Mucosa of rectum (tissue), 2 donors: ENCODE results near the gene EIPR1.

Experiments
- H3K27ac ChIP-seq, 2 donors: one replicate each; pipeline ENCODE4 v1.7.0; 2013; ENCODE audit warnings: inconsistent platforms in 2 of 2, low read depth in 2 of 2, low read length in 2 of 2
- H3K27me3 ChIP-seq, 2 donors: one replicate each; pipeline ENCODE4 v1.7.0; 2013; ENCODE audit warnings: low read length in 2 of 2; ENCODE audit not compliant: control insufficient read depth in 2 of 2, insufficient read depth in 2 of 2
- H3K36me3 ChIP-seq, 2 donors: one replicate each; pipeline ENCODE4 v1.7.0; 2013; ENCODE audit warnings: low read length in 2 of 2; ENCODE audit not compliant: control insufficient read depth in 2 of 2, insufficient read depth in 2 of 2
- H3K4me1 ChIP-seq, 2 donors: one replicate each; pipeline ENCODE4 v1.7.0; 2013; ENCODE audit warnings: low read length in 2 of 2, mild to moderate bottlenecking in 1 of 2; ENCODE audit not compliant: control insufficient read depth in 2 of 2, insufficient read depth in 2 of 2
- H3K4me3 ChIP-seq, 2 donors: one replicate each; pipeline ENCODE4 v1.7.0; 2013; ENCODE audit warnings: low read length in 2 of 2
- H3K9ac ChIP-seq, 2 donors: one replicate each; pipeline ENCODE4 v1.7.0; 2013; ENCODE audit warnings: low read length in 2 of 2, low read depth in 1 of 2, mild to moderate bottlenecking in 1 of 2
- H3K9me3 ChIP-seq, 2 donors: one replicate each; pipeline ENCODE4 v1.7.0; 2013; ENCODE audit warnings: low read length in 2 of 2; ENCODE audit not compliant: control insufficient read depth in 2 of 2
- donor health status: healthy.
- donor health status: Normal muscosa, but diverticular disease.

Gene EIPR1

GRCh38 chr2:3217646-3218045, 160.0 kb downstream of the EIPR1 start:
- H3K9ac ChIP-seq, result no peak overlapping the region
- no peaks in the 10 kb centered on the region for H3K4me1 ChIP-seq
- H3K4me3 ChIP-seq, result no peak overlapping the region
- no peak overlapping the region for H3K27ac ChIP-seq
- no peaks in the 10 kb centered on the region for H3K9me3 ChIP-seq
- H3K36me3 ChIP-seq, result no peaks in the 10 kb centered on the region
- H3K27me3 ChIP-seq, result no peaks in the 10 kb centered on the region

GRCh38 chr2:3216841-3217495, 160.7 kb downstream of the EIPR1 start:
- no peaks in the 10 kb centered on the region for H3K36me3 ChIP-seq
- H3K27ac ChIP-seq, result no peak overlapping the region
- H3K9me3 ChIP-seq, result no peaks in the 10 kb centered on the region
- no peaks in the 10 kb centered on the region for H3K4me1 ChIP-seq
- no peak overlapping the region for H3K4me3 ChIP-seq
- H3K9ac ChIP-seq, result no peak overlapping the region
- no peaks in the 10 kb centered on the region for H3K27me3 ChIP-seq

GRCh38 chr2:3214806-3215404, 162.7 kb downstream of the EIPR1 start:
- no peak overlapping the region for H3K9ac ChIP-seq
- no peaks in the 10 kb centered on the region for H3K4me1 ChIP-seq
- no peaks in the 10 kb centered on the region for H3K9me3 ChIP-seq
- H3K36me3 ChIP-seq, result no peaks in the 10 kb centered on the region
- no peaks in the 10 kb centered on the region for H3K27me3 ChIP-seq
- H3K27ac ChIP-seq, result no peak overlapping the region
- no peak overlapping the region for H3K4me3 ChIP-seq

- H3K9me3 ChIP-seq, result no peaks in the 10 kb centered on the region
- H3K4me1 ChIP-seq, result no peaks in the 10 kb centered on the region
- no peak overlapping the region for H3K4me3 ChIP-seq
- no peak overlapping the region for H3K9ac ChIP-seq
- H3K27me3 ChIP-seq, result no peaks in the 10 kb centered on the region
- no peak overlapping the region for H3K27ac ChIP-seq
- no peaks in the 10 kb centered on the region for H3K36me3 ChIP-seq
Measured at GRCh38 chr2:3214065-3214464, 163.6 kb downstream of the EIPR1 start.

GRCh38 chr2:3212984-3213383, 164.6 kb downstream of the EIPR1 start:
- Histone ChIP-seq H3K9me3 (no peaks in the 10 kb centered on the region), H3K27ac (no peak overlapping the region), H3K27me3 (no peaks in the 10 kb centered on the region), H3K4me1 (no peaks in the 10 kb centered on the region), H3K9ac (no peak overlapping the region), H3K36me3 (no peaks in the 10 kb centered on the region), H3K4me3 (no peak overlapping the region)

- Histone ChIP-seq H3K27ac (no peak overlapping the region), H3K4me3 (no peak overlapping the region), H3K9me3 (no peaks in the 10 kb centered on the region), H3K27me3 (no peaks in the 10 kb centered on the region), H3K36me3 (no peaks in the 10 kb centered on the region), H3K9ac (no peak overlapping the region), H3K4me1 (no peaks in the 10 kb centered on the region)
Measured at GRCh38 chr2:3212061-3212362, 165.6 kb downstream of the EIPR1 start.

- H3K27ac ChIP-seq, result no peak overlapping the region
- no peak overlapping the region for H3K4me3 ChIP-seq
- H3K9me3 ChIP-seq, result no peaks in the 10 kb centered on the region
- H3K4me1 ChIP-seq, result no peaks in the 10 kb centered on the region
- no peaks in the 10 kb centered on the region for H3K27me3 ChIP-seq
- no peak overlapping the region for H3K9ac ChIP-seq
- H3K36me3 ChIP-seq, result no peaks in the 10 kb centered on the region
Measured at GRCh38 chr2:3211256-3212060, 166.2 kb downstream of the EIPR1 start.

DNA sequence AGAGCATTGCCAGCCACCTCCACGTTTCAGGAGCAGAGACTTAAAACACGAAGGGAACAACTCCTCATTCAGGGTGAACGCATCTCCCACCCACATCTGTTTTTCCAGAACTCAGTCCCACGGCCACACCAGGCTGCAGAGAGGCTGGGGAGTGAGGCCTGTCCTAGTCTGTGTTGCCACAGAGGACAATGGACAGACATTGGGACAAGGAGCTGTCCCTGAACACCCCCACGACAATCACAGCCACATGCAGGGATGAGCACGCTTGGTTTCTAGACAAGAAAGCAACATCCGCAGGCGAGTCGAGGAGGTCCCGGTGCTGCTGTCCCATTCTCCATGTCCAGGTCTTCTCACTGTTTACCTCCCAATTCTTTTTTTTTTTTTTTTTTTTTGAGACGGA, 167.4 kb downstream of the EIPR1 start:
- H3K9me3 ChIP-seq, result no peaks in the 10 kb centered on the region
- H3K27ac ChIP-seq, result no peak overlapping the region
- no peaks in the 10 kb centered on the region for H3K27me3 ChIP-seq
- H3K4me1 ChIP-seq, result no peaks in the 10 kb centered on the region
- no peak overlapping the region for H3K4me3 ChIP-seq
- H3K36me3 ChIP-seq, result no peaks in the 10 kb centered on the region
- H3K9ac ChIP-seq, result no peak overlapping the region

GRCh38 chr2:3209258-3209657, 168.4 kb downstream of the EIPR1 start:
- Histone ChIP-seq H3K27me3 (no peaks in the 10 kb centered on the region), H3K36me3 (no peaks in the 10 kb centered on the region), H3K27ac (no peak overlapping the region), H3K4me1 (no peaks in the 10 kb centered on the region), H3K4me3 (no peak overlapping the region), H3K9ac (no peak overlapping the region), H3K9me3 (no peaks in the 10 kb centered on the region)

GRCh38 chr2:3208591-3208990, 169.0 kb downstream of the EIPR1 start:
- no peak overlapping the region for H3K27ac ChIP-seq

More at GRCh38 chr2:3208591-3208990, 169.0 kb downstream of the EIPR1 start:
- no peak overlapping the region for H3K4me3 ChIP-seq
- no peak overlapping the region for H3K9ac ChIP-seq
- no peaks in the 10 kb centered on the region for H3K36me3 ChIP-seq
- H3K27me3 ChIP-seq, result no peaks in the 10 kb centered on the region
- H3K9me3 ChIP-seq, result no peaks in the 10 kb centered on the region
- H3K4me1 ChIP-seq, result no peaks in the 10 kb centered on the region
